HepG2 (cell line): ENCODE results near the gene GPR62. TPM values are rescaled to one million over a fixed set of nuclear protein-coding genes. Genes with fewer than 3 reads are reported as not detected.
A peak's percentile ranks its signal among the peaks of the same experiment; 100 is the strongest.

Experiments
- JUN ChIP-seq: sonication (generic); formaldehyde crosslinking; IDR thresholded peaks from 2 replicates; pipeline ENCODE4 v1.4.0; 2020; ENCODE audit warnings: mild to moderate bottlenecking, missing genetic modification reagents
- KDM5A ChIP-seq: fragments of 200-600 bp; sonication (generic); IDR thresholded peaks from 2 replicates; pipeline ENCODE4 v1.7.0; 2018; ENCODE audit warnings: antibody characterized with exemption, mild to moderate bottlenecking, low read length, borderline replicate concordance
- RAD51 ChIP-seq: fragments of 450-650 bp; IDR thresholded peaks from 2 replicates; pipeline ENCODE4 v1.6.1; 2016; ENCODE audit warnings: borderline replicate concordance
- STAT5B ChIP-seq: sonication (generic); formaldehyde crosslinking; IDR thresholded peaks from 2 replicates; pipeline ENCODE4 v1.4.0; 2020; ENCODE audit warnings: missing genetic modification reagents
- TCF7L2 ChIP-seq: IDR thresholded peaks from 2 replicates; pipeline ENCODE4 v1.6.1; 2011; ENCODE audit warnings: mild to moderate bottlenecking, low read depth, low read length, moderate library complexity
- ZNF232 ChIP-seq: sonication (generic); formaldehyde crosslinking; IDR thresholded peaks from 2 replicates; pipeline ENCODE4 v1.4.0; 2020; ENCODE audit warnings: missing genetic modification reagents, borderline replicate concordance
- ZNF253 ChIP-seq: sonication (generic); formaldehyde crosslinking; IDR thresholded peaks from 2 replicates; pipeline ENCODE4 v1.8.0; 2022; ENCODE audit warnings: mild to moderate bottlenecking, missing genetic modification reagents, borderline replicate concordance
- ZNF672 ChIP-seq: sonication (generic); formaldehyde crosslinking; IDR thresholded peaks from 2 replicates; pipeline ENCODE4 v1.8.1; 2022; ENCODE audit warnings: missing genetic modification reagents
- ZNF746 ChIP-seq: sonication (generic); formaldehyde crosslinking; IDR thresholded peaks from 2 replicates; pipeline ENCODE4 v1.8.0; 2022; ENCODE audit warnings: mild to moderate bottlenecking, missing genetic modification reagents
- ZNF772 ChIP-seq: sonication (generic); formaldehyde crosslinking; IDR thresholded peaks from 2 replicates; pipeline ENCODE4 v1.5.0; 2020; ENCODE audit warnings: mild to moderate bottlenecking, missing genetic modification reagents
- polyA plus RNA-seq, 8 experiments: library from polyadenylated mRNA; depleted of rRNA in 3 of 8; stranded (reverse) in 7 of 8; unstranded in 1 of 8; fragments of >200 nt; fragmentation: Illumina TruSeq in 4 of 8; extraction: Trizol in 4 of 8; gene quantifications; 2 replicates each; pipeline versions ENCODE4 v1.2.1 to v1.2.3, GENCODE V29; 2011 to 2016; ENCODE audit warnings: low read depth in 4 of 8, missing spikeins in 1 of 8, mixed read lengths in 1 of 8; ENCODE audit not compliant: insufficient read depth in 1 of 8
- total RNA-seq, 5 experiments: library from RNA; depleted of rRNA; stranded (reverse); fragments of >200 nt; fragmentation: Illumina TruSeq; extraction: Trizol; gene quantifications; 2 replicates each; pipeline ENCODE4 v1.2.3, GENCODE V29; 2016; ENCODE audit warnings: low read depth in 1 of 5
- TF ChIP-seq, protein P1 (sequence below): sonication (generic); formaldehyde crosslinking; IDR thresholded peaks from 2 replicates; pipeline ENCODE4 v1.8.0; 2022; ENCODE audit warnings: mild to moderate bottlenecking, missing genetic modification reagents, moderate library complexity
- TF ChIP-seq, protein P2 (sequence below), 2 experiments: IDR thresholded peaks; 2 replicates each; pipeline ENCODE4 v1.6.1; 2011 to 2012; ENCODE audit warnings: low read length in 2 of 2, borderline replicate concordance in 1 of 2, low read depth in 1 of 2, mild to moderate bottlenecking in 1 of 2, moderate library complexity in 1 of 2
- TF ChIP-seq, protein P3 (sequence below): sonication (generic); formaldehyde crosslinking; IDR thresholded peaks from 2 replicates; pipeline ENCODE4 v1.4.0; 2020; ENCODE audit warnings: missing genetic modification reagents, borderline replicate concordance
- TF ChIP-seq, protein P4 (sequence below): sonication (generic); formaldehyde crosslinking; IDR thresholded peaks from 2 replicates; pipeline ENCODE4 v1.4.0; 2020; ENCODE audit warnings: missing genetic modification reagents, mild to moderate bottlenecking, borderline replicate concordance
- TF ChIP-seq, protein P5 (sequence below): sonication (generic); formaldehyde crosslinking; IDR thresholded peaks from 2 replicates; pipeline ENCODE4 v1.5.0; 2020; ENCODE audit warnings: mild to moderate bottlenecking, missing genetic modification reagents
- TF ChIP-seq, protein P6 (sequence below): sonication (generic); formaldehyde crosslinking; IDR thresholded peaks from 2 replicates; pipeline ENCODE4 v1.5.0; 2020; ENCODE audit warnings: mild to moderate bottlenecking, low read depth, missing genetic modification reagents, borderline replicate concordance
- TF ChIP-seq, protein P7 (sequence below): sonication (generic); formaldehyde crosslinking; IDR thresholded peaks from 2 replicates; pipeline ENCODE4 v1.8.1; 2022; ENCODE audit warnings: mild to moderate bottlenecking, missing genetic modification reagents

The GPR62 gene
- total and polyA plus RNA-seq, 2 of the 13 experiments (the other 11 are each of a cell fraction or from before 2014, with no cell fraction given): not detected

DNA sequence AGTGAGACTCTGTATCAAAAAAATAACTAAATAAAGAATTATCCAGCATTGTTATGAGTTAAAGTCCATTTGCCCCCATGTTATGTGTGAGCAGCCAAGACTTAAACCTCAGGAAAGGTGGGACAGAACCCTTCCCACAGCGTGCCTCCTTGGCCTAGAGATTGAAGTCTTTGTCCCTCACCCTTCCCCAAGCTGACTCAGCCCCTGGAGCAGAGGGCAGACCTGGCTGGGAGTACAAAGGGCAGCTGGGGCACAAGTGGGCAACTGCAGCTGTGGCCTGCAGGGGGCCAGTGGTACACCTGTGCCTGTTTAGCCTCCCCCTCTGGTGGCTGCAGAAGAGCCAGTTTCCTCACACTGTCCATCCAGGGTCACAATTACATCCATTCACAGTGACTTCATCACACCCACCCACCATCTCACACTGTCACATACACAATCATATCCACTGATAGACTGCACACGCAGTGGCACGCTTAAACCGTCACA, 27.2 kb downstream of the GPR62 start (continued):
- TF ChIP-seq, protein P1, sequence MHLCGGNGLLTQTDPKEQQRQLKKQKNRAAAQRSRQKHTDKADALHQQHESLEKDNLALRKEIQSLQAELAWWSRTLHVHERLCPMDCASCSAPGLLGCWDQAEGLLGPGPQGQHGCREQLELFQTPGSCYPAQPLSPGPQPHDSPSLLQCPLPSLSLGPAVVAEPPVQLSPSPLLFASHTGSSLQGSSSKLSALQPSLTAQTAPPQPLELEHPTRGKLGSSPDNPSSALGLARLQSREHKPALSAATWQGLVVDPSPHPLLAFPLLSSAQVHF (CRISPR knock-in tag): 0 out of 2 replicates have a peak, but pooled peaks have one; percentile 16
- TF ChIP-seq, protein P2, sequence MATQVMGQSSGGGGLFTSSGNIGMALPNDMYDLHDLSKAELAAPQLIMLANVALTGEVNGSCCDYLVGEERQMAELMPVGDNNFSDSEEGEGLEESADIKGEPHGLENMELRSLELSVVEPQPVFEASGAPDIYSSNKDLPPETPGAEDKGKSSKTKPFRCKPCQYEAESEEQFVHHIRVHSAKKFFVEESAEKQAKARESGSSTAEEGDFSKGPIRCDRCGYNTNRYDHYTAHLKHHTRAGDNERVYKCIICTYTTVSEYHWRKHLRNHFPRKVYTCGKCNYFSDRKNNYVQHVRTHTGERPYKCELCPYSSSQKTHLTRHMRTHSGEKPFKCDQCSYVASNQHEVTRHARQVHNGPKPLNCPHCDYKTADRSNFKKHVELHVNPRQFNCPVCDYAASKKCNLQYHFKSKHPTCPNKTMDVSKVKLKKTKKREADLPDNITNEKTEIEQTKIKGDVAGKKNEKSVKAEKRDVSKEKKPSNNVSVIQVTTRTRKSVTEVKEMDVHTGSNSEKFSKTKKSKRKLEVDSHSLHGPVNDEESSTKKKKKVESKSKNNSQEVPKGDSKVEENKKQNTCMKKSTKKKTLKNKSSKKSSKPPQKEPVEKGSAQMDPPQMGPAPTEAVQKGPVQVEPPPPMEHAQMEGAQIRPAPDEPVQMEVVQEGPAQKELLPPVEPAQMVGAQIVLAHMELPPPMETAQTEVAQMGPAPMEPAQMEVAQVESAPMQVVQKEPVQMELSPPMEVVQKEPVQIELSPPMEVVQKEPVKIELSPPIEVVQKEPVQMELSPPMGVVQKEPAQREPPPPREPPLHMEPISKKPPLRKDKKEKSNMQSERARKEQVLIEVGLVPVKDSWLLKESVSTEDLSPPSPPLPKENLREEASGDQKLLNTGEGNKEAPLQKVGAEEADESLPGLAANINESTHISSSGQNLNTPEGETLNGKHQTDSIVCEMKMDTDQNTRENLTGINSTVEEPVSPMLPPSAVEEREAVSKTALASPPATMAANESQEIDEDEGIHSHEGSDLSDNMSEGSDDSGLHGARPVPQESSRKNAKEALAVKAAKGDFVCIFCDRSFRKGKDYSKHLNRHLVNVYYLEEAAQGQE (IDR thresholded peaks at IDR 0.05; ENCODE audit: borderline replicate concordance in 1 of 2, low read depth in 1 of 2, low read length in 2 of 2): no peak; a peak in 1 of 4 replicates
- TF ChIP-seq ZNF232 (CRISPR knock-in tag): 0 out of 2 replicates have a peak, but pooled peaks have one; percentile 24
- TF ChIP-seq RAD51: no peak
- TF ChIP-seq ZNF772 (CRISPR knock-in tag): no peak
- TF ChIP-seq ZNF672: no peak
- TF ChIP-seq KDM5A: no peak
- TF ChIP-seq, protein P3, sequence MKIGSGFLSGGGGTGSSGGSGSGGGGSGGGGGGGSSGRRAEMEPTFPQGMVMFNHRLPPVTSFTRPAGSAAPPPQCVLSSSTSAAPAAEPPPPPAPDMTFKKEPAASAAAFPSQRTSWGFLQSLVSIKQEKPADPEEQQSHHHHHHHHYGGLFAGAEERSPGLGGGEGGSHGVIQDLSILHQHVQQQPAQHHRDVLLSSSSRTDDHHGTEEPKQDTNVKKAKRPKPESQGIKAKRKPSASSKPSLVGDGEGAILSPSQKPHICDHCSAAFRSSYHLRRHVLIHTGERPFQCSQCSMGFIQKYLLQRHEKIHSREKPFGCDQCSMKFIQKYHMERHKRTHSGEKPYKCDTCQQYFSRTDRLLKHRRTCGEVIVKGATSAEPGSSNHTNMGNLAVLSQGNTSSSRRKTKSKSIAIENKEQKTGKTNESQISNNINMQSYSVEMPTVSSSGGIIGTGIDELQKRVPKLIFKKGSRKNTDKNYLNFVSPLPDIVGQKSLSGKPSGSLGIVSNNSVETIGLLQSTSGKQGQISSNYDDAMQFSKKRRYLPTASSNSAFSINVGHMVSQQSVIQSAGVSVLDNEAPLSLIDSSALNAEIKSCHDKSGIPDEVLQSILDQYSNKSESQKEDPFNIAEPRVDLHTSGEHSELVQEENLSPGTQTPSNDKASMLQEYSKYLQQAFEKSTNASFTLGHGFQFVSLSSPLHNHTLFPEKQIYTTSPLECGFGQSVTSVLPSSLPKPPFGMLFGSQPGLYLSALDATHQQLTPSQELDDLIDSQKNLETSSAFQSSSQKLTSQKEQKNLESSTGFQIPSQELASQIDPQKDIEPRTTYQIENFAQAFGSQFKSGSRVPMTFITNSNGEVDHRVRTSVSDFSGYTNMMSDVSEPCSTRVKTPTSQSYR: peak; percentile 72; the same call in 1 of the 2 replicates
- TF ChIP-seq STAT5B (CRISPR knock-in tag): no peak; the same call in 1 of the 2 replicates
- no peak for TF ChIP-seq JUN (CRISPR knock-in tag)
- TF ChIP-seq, protein P4, sequence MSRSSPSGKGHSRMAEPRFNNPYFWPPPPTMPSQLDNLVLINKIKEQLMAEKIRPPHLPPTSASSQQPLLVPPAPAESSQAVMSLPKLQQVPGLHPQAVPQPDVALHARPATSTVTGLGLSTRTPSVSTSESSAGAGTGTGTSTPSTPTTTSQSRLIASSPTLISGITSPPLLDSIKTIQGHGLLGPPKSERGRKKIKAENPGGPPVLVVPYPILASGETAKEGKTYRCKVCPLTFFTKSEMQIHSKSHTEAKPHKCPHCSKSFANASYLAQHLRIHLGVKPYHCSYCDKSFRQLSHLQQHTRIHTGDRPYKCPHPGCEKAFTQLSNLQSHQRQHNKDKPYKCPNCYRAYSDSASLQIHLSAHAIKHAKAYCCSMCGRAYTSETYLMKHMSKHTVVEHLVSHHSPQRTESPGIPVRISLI (CRISPR knock-in tag): 0 out of 2 replicates have a peak, but pooled peaks have one; percentile 24
- TF ChIP-seq, protein P5, sequence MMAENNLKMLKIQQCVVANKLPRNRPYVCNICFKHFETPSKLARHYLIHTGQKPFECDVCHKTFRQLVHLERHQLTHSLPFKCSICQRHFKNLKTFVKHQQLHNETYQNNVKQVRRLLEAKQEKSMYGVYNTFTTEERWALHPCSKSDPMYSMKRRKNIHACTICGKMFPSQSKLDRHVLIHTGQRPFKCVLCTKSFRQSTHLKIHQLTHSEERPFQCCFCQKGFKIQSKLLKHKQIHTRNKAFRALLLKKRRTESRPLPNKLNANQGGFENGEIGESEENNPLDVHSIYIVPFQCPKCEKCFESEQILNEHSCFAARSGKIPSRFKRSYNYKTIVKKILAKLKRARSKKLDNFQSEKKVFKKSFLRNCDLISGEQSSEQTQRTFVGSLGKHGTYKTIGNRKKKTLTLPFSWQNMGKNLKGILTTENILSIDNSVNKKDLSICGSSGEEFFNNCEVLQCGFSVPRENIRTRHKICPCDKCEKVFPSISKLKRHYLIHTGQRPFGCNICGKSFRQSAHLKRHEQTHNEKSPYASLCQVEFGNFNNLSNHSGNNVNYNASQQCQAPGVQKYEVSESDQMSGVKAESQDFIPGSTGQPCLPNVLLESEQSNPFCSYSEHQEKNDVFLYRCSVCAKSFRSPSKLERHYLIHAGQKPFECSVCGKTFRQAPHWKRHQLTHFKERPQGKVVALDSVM (CRISPR knock-in tag): no peak; the same call in none of the 2 replicates
- TF ChIP-seq, protein P6, sequence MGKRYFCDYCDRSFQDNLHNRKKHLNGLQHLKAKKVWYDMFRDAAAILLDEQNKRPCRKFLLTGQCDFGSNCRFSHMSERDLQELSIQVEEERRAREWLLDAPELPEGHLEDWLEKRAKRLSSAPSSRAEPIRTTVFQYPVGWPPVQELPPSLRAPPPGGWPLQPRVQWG (CRISPR knock-in tag): no peak
- no peak for TF ChIP-seq ZNF746 (CRISPR knock-in tag)
- TF ChIP-seq TCF7L2: no peak
- TF ChIP-seq, protein P7, sequence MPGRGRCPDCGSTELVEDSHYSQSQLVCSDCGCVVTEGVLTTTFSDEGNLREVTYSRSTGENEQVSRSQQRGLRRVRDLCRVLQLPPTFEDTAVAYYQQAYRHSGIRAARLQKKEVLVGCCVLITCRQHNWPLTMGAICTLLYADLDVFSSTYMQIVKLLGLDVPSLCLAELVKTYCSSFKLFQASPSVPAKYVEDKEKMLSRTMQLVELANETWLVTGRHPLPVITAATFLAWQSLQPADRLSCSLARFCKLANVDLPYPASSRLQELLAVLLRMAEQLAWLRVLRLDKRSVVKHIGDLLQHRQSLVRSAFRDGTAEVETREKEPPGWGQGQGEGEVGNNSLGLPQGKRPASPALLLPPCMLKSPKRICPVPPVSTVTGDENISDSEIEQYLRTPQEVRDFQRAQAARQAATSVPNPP (CRISPR knock-in tag): no peak
- TF ChIP-seq ZNF253: no peak
